ENCODE data around the gene TMEM218.

DNA sequence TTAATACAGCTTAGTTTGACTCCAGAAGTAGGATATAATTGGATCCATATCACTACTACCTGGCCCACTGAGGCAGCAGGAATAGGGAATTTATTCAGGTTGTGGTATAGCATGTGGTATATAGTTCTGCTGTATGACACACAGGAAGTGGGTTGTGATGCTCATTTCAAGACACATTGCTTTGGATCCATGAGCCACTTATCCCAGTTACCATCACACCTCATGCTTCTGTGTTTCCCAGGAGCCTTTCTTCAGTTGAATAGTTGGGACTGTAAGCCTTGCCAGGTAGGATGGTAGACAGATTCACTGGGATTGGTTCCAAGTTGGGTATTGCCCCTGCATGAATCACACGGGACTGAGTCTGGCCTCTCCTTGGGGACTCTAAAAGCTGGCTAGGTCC is 58.3 kb downstream of the TMEM218 start:
- TF ChIP-seq POLR2A (IDR thresholded peaks at IDR 0.05) = no peak
- TF ChIP-seq, protein P1, sequence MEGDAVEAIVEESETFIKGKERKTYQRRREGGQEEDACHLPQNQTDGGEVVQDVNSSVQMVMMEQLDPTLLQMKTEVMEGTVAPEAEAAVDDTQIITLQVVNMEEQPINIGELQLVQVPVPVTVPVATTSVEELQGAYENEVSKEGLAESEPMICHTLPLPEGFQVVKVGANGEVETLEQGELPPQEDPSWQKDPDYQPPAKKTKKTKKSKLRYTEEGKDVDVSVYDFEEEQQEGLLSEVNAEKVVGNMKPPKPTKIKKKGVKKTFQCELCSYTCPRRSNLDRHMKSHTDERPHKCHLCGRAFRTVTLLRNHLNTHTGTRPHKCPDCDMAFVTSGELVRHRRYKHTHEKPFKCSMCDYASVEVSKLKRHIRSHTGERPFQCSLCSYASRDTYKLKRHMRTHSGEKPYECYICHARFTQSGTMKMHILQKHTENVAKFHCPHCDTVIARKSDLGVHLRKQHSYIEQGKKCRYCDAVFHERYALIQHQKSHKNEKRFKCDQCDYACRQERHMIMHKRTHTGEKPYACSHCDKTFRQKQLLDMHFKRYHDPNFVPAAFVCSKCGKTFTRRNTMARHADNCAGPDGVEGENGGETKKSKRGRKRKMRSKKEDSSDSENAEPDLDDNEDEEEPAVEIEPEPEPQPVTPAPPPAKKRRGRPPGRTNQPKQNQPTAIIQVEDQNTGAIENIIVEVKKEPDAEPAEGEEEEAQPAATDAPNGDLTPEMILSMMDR (IDR thresholded peaks at IDR 0.05) = no peak
